IPS DF 4.7 (cell line): Measurements from ENCODE around the gene MTHFD2L.

Source experiments
- DNase-seq: peaks from one replicate; pipeline ENCODE4 v3.0.0-alpha.2; 2013; ENCODE audit warnings: low spot score; ENCODE audit errors: extremely low read depth

The MTHFD2L gene

DNA sequence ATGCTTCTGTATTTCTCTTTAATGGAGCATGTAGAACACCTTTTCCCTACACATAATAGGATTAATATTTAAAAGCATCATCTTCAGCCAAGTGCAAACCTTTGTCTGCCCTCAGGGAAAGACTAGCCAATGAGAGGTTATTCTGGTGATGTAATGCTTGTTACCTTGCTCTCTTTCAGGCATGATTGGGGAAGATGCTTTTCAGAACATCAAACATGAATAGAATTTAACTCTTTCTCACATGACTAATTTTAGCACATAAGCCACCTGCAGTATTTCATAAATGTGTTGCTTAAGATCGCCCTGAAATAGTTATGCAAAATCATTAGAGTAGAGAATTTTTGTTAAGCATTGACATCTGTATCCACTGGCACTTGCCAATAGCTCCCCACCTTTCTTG, 139.6 kb downstream of the MTHFD2L start:
- DNase-seq = no peak

DNA sequence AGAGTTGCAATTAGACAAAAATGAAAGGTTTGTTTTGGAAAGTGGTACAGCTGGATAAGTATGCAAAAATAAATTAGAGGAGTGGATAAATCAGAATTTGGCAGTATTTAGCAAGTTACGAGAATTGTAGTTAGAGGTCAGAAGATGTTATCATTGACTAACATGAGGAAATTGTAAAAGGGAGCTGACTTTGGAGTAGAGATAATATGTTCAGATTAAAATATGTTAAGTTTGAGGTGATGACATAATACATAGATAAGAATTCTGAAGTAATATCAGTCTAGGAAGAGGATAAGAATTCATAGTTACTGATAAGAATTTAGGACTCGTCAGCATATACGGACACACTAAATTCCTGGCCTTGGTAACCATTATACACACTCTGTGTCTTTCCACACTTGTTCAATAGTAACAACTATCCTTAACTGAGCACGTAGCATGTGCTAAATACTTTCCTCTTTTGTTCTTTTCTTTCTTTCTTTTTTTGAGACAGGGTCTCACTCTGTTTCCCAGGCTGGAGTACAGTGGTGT, 146.2 kb downstream of the MTHFD2L start:
- no peak for DNase-seq

DNA sequence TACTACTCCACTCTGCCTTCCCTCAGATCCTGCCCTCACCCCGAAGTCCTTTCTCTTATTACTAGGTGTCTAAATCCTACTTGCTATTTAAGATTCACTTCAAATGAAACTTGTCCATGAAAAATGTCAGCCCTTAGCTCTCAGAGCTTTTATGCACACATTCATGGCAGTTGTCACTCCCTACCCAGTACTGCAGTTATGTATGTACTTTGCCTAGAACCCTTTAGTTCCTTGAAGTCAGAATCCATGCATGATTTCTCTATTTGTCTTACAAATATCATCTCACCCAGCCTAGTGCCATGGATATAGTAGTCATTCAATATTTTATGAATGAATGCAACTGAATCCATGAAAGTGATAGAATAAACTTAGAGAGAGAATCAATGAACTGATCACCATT, 147.1 kb downstream of the MTHFD2L start:
- no peak for DNase-seq

DNA sequence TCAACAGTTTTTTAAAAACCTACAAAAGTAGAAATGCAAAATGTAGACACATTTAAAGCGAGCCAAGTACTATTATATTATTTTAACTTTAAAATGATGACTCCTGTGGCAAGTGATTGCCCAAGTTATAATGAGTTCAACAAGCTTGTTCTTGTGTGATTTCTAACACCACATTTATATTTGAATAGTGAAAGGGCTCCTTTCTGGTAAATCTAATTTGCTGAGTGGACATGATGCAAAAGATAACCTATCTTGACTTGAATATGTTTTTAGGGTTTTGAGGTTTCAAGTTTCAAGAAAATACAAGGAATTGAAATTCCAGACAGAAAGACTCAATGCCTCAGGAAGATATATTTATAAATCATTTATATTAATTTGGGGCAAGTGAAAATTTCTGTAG, 149.3 kb downstream of the MTHFD2L start:
- DNase-seq = no peak

DNA sequence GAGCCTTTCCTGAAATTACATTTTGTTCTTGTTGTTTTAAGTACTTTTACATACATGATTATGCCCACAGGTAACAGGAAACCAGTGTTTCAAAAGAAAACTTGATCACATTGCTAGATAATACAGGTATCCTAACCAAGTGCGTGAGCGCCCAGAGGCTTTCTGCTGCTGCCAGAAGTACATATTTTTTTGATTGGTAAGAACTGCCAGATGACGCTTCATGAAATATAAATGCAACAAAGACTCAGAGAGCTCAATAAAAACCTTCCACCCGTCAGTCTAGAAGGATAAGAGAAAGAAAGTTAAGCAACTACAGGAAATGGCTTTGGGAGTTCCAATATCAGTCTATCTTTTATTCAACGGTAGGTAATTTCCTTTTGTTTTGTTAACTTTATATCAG, 150.3 kb downstream of the MTHFD2L start, which contains the start of gene EPGN:
Gene EPGN (plus strand): TSS at position 256 of the 400 bp plus-strand sequence. CDS start 64 bp downstream, at position 320.
- DNase-seq = no peak

DNA sequence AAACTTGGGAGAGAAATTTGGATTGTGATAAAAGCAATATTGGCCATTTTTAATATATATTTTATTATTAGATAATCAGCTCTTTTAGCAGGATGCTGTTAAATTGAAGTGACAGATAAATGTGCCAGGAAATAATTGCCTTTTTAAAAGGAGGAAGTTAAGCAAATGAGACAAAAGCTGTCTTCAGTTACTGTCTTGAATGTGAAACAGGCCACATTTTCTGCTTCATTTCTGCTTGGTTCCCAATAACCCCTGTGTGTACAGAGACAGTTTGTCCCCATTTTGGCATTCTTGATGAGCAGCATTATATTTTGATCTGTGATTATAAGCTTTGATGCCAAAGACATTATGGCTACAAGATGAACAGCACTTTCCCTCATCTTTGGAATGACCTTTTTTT, 151.3 kb downstream of the MTHFD2L start:
- no peak for DNase-seq

DNA sequence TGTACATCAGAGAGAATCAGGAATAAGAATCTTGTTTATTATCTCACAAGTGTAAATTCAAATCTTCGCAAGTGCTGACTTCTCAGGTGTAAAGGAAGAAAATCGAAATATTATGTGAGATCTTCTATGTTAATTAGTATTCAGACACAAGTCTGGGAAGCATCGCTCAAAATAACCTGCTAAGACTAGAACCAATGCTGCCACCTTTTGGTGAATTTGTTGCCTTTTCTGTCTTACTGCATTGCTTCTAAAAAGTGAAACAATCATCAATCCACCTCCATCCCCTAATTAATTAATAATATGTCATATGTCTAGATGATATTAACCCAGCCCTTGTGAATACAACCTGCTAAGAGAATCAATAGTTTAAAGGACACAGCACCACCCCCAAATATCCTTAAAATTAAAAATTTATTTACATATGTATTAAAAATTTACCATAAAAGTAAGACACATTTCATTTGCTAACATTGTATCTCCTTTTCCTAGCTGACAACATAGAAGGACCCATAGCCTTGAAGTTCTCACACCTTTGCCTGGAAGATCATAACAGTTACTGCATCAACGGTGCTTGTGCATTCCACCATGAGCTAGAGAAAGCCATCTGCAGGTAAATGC, 153.9 kb downstream of the MTHFD2L start:
- peak; percentile 11 for DNase-seq

DNA sequence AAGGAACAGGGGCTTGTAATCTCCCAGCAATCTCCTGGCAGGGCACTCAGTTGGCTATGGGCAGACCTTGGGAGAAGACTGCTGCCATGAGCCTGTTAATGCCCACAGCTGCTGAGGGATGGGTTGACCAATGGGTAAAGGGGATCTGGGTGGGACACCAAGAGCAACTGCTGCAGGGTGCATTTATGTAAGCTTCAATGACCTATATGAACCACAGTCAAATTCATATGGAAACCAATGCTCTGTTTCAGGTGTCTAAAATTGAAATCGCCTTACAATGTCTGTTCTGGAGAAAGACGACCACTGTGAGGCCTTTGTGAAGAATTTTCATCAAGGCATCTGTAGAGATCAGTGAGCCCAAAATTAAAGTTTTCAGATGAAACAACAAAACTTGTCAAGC, 156.4 kb downstream of the MTHFD2L start:
- DNase-seq = no peak

DNA sequence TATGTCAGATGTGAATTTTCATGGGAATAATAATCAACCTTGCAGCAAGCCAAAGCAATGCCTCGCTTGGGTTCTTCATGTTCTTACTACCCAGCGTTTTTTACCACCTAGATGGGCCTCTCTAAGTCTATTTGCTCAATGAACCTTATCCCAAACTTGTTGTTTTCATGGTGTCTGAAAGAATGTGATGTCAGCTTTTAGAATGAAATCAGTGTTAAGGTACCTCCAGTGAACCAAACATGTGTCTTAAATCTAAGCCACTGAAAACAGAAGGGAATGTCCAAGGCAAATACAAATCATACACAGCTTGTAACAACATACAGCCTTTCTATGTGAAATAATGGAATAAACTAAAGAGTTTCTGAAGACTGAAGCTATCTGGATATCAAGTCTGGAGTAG, 157.0 kb downstream of the MTHFD2L start:
- DNase-seq = no peak

DNA sequence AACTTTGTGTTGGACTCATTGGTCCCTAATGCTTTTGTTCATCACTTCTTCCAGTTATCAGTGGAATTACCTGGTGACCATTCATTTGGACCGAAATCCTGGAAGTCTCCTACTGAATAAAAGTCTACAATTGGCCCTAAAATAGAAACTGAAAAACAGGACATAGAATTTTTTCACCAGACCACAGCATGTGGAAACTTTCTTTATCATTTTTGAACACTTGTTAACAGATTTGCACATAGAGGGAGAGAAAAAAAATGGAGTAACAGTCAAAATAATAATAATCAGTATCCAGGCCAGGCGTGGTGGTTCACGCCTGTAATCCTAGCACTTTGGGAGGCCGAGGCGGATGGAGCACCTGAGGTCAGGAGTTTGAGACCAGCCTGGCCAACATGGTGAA, 157.5 kb downstream of the MTHFD2L start:
- DNase-seq = no peak

DNA sequence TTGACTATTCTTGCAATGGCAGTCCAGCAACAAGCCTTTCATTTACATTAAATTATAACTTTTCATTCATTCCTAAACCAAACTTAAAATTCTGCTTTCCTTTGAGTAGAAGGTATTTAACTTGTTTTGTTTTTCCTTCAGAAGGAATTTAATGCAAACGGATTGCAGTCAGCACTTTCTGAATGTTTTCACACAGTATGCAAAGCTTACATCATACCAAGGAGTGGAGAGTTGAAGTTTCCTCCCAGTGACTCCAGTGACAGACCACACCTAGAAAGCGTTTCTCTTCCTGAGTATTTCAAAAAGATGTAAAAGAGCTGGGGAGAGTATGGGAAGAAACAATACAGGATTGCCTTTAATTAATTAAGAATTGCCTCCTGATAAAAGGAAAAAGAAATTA, 158.5 kb downstream of the MTHFD2L start:
- DNase-seq = no peak

DNA sequence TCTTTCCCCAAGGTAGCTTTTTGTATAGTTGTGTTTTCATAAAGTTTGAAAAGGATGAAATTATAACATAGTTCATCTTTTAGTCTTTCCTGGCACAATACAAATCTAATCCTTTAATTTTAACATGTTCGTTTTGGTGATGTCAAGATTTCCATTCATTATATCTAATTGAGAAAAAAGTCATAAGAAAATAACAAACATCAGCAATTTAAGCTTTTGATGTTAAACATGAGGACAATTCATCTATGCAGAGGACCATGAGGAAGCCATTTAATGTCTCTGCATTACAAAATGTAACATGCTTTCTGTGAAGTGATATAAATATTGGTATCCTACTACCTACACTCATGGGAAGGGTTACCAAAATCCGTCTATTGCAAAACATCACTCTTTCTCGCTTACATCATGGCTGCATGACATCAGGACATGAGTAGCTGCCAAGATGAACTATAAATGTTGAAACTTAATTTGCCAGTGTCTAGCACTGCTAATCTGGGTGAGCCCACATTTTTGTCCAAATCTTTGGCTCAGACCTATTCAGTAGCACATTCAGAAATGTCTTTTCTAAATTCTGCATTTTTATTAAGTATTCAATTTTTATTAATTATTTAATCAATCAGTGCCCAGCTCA, 159.8 kb downstream of the MTHFD2L start:
- no peak for DNase-seq

DNA sequence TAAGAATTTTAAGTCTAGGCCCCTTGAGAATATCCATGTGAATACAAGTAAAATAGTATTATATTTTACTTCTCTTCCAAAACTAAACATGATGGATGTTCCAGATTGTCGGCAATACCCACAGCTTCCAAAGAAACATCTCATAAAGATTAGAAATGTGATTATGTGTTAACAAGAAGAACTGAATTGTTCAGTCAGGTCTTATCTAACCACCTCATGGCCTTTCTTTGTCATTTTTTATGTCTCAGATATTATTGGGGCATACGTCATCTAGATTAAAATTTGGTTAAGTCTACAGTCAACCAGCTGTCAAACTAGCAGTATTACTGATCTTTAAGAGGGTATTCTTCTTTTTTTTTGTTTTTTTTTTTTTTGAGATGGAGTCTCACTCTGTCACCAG, 160.4 kb downstream of the MTHFD2L start:
- DNase-seq = no peak

DNA sequence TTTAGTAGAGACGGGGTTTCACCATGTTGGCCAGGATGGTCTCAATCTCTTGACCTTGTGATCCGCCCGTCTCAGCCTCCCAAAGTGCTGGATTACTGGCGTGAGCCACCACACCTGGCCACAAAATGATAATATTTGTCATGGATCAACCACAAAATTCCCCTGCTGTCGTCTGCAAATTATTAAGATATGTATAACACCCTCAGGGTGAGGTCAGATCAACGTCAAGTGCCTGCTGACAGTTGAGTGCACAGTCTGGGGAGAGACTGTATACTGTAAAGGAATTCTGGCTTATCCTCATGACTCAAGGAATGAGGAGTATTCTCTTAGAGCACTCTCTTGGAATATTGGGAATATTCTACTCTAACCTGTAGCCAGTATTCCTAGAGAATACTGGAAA, 161.6 kb downstream of the MTHFD2L start:
- DNase-seq = no peak

DNA sequence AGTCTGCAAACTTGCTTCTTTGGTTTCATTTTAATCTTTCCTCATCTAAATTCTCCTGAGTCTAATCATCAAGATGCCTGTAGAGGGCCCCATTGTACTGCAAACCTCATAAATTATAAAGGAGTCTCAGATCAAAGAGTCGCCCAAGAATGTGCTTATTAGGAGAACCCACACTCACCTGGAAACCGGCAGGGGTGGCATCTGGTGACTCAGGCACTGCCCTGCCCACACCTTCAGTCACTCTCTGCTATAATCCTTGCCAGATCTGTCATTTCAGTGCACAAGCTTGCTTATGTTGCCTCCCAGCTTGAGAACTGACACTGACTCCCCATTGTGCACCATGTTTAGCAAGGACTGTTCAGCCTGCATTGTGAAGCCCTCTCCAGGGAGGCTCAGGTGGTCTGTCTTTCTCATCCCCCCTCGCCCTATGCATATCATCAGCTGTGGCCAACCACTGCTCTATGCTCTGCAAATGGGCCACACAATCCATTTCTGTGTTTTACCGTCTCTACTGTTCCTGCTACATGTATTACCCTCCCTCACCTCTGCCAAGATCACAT, 162.7 kb downstream of the MTHFD2L start:
- DNase-seq = peak; percentile 22

DNA sequence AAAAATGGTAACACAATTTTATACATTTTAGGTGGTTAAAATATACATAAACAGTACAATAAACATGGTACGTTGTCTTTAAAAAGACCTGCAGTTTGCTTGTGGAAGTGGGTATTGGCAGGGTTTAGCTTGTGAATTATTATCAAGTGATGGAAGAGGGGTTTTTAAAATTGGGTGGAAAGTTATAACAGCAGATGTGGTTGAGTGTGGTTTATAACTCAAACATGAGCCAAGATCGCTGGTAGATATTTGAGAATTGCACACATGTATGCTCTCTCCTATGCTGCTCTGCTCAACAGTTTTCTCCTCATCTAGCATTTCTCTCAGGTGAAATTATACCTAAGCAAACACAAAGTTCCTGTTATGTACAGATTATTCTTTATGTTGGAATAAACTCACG, 164.4 kb downstream of the MTHFD2L start:
- no peak for DNase-seq

DNA sequence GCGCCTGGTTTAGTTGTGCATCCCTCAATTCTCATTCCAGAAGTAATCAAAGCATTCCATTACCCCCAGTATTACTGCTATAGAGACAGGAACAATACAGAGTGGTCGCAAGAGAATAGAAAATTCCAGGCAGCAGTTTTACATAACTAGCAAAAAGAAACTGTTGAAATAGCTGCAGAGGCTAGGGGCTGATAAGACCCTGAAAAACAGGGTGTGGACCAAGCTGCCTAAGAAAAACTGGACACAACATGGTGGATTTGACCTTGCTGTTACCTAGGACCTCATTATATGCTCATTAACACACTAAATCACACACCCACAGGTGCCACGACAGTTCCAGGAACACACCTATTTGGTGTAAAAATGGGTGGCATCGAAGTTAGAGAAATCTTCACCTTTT, 165.7 kb downstream of the MTHFD2L start:
- no peak for DNase-seq

DNA sequence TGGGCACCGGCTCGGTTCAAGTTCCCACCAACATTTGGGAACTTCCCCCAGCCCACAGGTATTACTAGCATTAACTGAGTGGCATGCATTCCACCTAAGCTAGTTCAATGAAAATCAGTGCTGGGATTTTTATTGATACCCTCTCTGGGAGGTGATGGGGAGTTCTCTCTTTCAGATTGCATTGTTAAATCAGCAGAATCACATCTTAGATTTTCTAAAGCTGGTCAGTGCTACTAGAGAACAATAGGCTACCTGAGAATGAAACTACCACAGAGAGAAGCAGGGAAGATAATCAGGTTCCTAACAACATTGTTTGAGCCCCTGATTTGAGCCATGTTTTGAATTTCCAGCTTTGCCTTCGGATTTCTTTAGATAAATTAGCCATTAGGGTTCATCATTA, 166.3 kb downstream of the MTHFD2L start:
- DNase-seq = no peak

DNA sequence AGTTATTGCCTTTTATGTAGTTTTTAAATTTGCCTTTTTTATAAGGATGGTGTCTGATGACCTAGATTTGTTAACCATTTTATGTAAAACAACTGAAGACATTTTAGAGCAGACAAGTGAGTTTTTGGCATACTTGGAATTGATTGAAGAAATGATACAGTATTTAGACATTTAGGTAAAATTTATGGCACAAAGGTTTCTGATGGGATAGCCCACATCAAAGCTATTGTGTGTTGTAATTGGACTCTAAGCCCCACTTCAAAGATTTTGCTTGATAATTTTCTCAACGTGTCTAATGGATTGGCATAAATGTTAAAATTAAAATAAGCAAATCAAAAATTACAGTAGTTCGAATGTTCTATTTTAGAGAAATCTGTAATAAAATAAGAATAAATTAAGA, 168.0 kb downstream of the MTHFD2L start:
- DNase-seq = no peak

DNA sequence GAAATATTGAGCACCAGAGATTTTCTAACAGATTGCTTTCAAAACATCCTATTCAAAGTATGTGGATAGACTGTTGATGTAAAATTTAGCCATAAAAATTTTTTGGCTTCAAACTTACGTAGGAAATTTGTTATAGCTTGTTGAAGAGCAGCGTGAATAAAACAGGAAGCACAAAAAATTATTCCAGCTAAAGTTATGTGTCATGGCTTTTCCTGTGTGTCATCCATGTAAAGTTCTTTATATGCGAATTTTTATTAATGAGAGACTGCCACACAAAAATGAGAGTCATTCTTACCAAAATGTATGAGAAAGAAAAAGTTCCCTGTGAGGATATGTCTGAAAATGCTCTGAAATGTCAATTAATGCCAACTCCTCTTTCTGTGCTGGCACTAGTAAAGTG, 169.8 kb downstream of the MTHFD2L start:
- DNase-seq = no peak

DNA sequence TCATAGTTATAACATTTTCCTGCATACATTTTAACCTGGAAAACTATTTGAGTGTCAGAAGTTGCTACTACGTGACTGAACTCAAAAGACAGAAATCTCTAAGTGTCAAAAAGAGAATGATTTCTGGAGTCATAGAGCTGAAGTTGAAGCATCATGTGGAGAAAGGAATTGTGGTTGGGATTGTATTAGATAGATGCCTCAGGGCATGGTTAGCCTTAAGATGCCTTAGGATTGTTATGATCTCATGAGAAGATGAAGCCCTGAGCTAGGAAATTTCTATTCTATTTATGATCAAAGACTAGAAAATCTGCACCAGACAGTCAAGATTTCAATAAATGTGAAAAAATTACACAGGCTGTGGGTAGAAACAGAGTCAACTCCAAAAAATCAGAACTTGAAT, 170.6 kb downstream of the MTHFD2L start:
- no peak for DNase-seq

DNA sequence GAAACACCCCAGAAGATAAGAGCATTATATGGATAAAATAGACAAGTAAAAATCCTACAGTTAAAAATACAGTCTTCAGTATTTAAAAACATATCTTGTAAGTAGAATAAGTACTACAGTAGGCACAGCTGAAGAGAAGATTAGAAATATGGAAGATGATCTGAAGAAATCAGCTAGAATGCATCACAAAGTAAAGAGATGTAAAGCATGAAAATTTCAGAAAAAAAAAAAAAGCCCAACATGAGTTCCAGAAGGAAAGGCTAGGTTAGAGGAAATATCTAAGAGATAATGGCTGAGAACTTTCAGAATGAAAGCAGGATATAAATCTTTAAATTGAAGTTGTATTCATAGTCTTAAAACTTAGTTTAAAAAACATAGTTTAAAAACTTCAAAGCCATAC, 171.4 kb downstream of the MTHFD2L start:
- no peak for DNase-seq

DNA sequence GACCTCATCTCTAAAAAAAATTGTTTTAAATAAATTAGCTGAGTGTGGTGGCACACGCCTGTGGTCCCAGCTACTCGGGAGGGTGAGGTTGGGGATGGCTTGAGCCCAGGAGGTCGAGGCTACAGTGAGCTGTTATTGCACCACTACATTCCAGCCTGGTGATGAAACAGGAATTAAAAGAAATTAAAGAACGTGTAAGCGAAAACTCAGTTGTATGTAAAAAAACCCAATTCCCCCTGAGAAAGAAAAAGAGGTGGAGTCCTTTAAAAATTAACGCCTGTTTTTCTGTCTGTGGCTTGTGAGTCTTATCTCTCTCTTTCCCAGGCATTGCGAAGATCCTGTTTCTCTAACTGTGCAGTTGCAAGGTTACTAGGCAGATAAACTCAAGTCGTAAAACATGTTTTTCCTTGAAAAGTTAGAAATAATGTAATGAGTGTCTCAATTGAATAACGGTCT, 172.4 kb downstream of the MTHFD2L start:
- DNase-seq = no peak
